Myocyte (in vitro differentiated cells): ENCODE measurements around the gene PLEKHG3. TPM values are rescaled to one million over a fixed set of nuclear protein-coding genes. Genes with fewer than 3 reads are reported as not detected.

ENCODE experiments used
- DNase-seq: peaks from one replicate; pipeline ENCODE4 v3.0.0-alpha.2; 2012; ENCODE audit warnings: low read depth
- total RNA-seq: library from RNA; depleted of rRNA; stranded (reverse); fragments of >200 nt; gene quantifications from 2 replicates; pipeline ENCODE4 v1.2.3, GENCODE V29; 2014

Gene PLEKHG3
- total RNA-seq, 1 donor from 2014 or later = 5.2 TPM

DNA sequence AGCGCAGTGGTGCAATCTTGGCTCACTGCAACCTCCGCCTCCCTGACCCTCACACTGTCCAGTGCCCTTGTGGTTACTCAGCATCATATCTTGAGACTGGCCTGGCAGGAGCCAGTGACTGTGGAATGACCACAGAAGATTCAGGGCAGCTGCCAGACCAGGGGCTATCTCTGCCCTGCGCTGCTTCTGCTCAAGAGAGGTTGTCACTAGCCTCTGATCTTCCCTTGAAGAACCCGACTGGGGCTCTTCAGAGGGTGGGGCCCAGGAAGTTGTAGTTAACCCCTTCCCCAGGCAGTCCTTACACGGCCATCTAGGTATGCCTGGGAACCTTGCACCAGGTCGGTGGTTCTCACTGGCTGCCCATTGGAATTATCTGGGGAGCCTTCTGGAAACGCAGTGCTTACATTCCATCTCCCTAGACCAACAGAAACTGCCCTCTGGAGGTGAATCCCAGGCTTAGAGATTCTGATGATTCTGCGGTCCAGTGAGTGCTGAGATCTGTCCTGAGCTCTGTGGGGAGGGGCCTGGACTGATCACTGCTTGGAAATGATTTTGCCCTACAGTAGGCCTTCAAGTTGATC is 41.4 kb downstream of the PLEKHG3 start:
- DNase-seq = peak; percentile 72

DNA sequence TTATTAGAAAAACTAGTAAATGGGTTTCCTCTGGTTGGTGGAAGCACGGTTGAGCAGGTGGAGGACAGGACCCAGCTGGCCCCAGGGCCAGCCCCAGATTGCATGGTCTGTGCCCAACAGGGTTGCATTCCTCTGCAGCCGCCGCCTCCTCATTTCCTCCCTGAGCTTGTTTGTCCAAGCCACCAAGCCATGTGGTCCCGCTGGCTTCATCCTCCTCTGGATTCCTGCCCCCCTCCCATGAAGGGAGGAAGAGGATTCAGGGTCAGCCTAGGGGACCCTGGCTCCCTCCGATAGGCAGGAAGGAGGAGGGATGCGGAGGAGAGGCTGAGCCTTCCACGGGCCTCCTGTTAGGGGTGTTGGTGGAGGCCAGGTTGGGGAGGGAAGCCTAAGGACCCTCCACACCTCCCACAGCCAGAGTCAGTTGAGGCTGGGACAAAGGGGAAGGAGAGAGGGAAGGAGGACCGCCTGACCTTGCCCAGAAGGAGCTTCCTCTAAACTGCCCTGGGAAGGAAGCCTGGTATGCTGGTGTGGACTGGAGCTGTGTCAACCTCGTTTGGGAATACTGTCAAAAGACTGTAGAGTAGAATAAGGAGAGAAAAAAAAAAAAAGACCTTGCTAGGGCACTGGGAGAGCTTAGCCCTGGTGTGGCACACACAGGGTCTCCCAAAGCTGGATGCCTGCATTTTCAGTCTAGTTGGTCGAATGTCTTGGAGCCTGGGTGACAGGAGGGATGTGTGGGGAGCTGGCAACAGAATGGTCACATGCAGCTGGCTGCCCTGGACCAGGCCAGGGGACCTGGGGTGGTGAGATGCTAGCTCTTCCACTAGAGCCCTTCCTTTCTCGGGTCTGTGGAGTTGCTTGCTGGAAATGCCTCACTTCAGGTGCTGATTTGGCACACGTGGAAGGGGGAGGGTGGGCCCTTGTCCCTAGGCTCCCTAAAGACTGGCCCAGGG is 42.4 kb downstream of the PLEKHG3 start:
- peak; percentile 19 for DNase-seq

DNA sequence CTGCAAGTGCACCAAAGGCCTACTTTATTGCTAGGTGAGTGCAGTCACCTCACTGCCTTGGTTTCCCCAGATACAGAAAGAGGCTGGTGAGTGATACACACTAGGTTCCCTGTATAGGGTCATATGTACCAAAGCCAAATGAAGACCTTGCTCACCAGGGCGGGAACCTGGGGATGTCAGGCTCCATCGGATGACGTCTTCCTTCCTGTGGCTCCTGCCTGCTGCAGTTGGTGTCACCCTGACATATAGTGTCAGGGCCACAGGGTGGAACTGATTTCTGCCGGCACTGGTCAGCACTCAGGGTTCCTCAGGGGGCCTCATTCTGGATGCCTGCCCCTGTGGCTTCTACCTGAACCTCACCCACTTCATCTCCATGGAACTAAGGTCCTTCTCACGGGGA is 43.1 kb downstream of the PLEKHG3 start:
- DNase-seq = no peak

DNA sequence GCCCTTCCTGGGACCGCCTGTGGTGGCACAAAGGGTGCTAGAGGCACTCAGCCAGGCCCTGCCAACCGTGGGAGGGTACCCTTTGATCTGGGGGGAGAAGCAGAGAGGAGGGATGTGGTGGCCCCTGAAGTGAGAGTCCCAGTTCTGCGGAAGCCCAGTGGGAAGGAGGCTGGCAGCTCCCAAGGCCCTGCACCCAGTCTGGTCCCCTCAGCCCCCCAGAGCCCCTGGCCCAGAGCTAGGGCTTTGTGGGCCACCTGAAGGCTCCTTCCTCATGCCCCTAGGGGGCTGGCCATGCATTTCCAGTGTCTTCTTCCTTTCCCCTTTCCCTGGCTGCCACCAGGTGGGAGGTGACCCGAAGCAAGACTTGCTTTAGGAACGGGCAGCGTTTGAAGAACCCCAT is 44.3 kb downstream of the PLEKHG3 start:
- no peak for DNase-seq

DNA sequence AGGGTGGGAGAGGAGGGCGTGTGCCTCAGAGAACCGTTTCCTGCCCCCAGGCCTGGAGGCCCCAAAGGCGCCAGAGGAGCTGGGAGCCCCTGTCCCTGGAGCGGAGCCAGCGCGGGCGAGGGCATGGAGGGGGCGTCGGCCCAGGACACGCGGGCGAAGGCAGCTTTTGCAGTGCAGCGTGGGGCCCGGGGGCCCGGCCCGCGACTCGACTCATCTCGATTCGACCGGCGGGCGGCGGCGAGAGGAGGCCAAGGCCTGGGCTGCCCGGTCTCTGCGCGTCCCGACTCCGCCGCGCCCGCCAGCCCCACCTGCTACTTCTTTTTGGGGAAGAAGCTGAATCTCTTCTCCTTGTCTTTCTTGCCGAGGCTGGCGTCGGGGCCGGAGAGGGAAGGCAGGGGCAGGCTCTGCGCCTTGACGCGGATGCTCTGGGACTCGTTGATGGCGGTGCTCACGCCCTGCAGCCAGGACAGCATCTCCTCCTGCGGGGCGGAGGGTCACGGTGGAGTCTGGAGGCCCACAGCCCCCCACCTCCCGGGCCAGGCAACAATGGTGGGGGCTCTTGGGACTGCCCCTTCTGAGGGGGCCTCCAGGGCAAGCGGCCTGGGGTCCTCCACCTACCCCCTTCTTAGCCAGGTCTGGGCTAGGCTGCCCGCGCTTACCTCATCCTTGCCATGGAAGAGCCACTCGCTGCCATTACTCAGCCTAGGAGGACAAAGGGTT is 44.9 kb downstream of the PLEKHG3 start:
- no peak for DNase-seq

DNA sequence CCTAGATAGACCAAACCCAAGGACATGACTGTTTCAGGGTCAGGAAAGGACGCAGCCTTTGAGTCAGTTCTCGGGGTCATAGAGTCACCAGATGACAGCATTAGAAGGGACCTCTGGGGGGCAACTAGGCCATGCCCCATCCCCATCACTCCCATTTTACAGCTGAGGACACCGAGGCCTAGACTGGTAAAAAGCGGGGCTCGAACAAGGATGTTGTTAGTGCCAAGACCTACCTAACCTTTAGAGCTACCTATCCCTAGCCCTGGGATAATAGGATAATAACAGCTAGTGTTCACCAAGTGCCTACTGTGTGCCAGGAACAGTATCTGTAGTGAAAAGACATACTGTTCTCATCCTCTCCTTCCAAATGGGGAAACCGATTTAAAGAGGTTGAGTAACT is 48.7 kb downstream of the PLEKHG3 start:
- DNase-seq = no peak

DNA sequence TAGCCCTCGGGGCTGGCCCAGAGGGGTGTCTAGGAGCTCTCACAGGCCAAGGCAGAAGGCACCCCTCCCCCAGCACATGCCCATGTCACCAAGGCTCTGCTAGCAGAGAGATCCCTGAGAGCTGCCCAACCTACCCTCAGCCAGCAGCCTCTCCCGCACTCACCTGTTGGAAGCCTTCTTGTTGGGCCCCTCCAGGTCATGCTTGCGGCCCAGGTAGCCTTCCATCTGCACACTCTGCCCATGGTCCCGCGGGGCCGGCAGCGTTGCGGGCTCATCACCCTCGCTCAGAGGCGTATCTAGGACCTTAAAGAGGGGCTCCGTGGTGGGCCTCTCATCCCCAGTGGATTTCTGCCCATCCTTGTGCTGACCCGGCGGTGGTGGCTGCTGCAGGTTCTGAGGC is 49.1 kb downstream of the PLEKHG3 start:
- DNase-seq = no peak

DNA sequence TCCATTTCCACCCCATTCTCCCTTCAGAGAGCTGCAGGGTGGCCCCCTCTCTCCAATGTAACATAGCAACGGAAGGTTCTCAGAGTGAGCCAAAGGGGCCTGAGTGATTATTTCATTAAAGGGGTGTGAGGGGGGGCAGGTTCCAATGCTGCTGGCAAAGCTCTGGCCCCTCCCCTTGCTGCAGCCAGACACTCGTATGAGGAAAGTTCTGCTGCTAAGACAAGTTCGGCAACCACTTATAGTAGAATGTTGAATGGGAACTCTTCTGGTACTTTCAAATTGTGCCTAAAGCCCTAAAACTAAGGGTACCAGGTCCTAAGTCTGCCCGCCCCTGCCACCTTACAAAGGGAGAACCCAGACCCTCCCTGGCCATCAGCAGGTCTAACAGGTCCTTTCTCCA is 49.8 kb downstream of the PLEKHG3 start:
- DNase-seq = no peak

DNA sequence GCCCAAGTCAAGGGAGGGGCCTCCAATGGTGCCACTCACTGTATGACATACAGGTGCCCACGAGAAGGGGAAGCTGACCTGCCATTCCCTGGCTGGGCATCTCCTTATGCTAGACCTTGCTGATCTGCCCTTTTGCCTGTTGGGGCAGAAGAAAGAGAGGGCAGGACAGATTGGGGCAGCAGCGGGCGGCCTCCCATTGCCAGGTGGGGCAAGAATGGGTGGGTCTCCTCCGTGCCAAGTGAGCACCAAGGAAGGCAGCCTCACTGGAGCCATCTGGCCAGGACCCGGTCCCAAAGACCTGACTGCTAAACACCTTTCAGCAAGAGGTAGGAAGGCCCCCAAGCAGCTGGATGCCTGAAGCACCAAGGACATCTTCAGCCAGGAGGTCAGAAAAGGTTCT is 50.5 kb downstream of the PLEKHG3 start:
- DNase-seq = no peak

DNA sequence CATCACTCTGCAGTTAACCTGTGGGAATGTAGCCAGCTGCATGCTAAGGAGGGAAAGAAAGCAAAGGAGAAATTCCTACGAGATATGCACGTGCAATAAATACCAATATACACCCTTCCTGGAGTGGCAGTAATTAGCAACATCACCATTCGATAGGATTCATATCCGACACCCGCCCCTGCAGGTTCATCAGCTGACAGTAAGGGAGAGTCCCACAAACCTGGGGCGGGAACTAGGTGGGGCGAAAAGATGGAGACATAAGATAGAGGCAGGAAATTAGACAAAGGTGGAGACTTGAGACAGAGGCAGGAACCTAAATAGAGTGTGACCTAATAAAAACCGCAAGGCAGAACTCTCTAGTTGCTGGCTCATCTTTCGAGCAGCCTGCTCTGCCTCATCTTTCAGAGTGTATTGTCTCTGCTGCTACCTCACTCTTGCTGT is 51.6 kb downstream of the PLEKHG3 start:
- peak; percentile 56 for DNase-seq

DNA sequence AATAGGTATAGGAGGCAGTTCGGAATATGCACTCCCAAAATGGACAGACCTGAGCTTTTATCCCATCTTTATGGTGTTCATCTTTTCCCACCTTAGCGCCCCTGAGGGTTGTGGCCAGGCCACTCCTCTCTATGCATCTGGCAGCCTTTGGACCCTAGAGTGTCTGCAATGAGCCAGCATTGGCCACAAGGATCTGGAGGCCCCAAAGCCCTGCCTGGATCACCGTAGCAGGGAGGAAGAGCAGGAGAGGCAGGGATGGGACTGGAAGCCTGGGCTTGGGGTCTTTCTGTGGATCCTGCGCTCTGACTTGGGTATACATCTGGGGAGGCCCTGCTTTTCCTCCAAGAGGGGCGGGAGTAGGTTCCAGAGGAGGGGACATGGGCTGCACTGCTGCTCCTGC is 52.5 kb downstream of the PLEKHG3 start:
- DNase-seq = no peak

DNA sequence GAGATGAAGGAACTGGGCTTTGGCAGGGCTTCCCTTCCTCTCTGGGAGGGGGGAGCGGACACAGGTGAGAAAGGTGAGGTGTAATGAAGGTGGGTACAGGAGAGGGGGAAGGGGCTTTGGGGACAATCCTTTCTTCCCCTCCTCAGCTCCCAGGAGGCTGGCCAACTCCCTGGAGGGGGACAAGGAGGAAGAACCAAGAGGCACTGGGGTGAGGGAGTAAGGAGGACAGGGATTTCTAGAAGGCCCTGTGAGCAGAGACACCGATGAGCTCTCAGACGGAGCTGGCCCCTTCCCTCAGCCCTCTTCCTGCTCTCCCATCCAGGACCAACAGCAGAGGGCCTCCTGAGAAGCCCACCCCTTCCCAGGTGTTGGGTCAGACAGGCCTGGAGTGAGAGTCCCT is 53.4 kb downstream of the PLEKHG3 start:
- no peak for DNase-seq

DNA sequence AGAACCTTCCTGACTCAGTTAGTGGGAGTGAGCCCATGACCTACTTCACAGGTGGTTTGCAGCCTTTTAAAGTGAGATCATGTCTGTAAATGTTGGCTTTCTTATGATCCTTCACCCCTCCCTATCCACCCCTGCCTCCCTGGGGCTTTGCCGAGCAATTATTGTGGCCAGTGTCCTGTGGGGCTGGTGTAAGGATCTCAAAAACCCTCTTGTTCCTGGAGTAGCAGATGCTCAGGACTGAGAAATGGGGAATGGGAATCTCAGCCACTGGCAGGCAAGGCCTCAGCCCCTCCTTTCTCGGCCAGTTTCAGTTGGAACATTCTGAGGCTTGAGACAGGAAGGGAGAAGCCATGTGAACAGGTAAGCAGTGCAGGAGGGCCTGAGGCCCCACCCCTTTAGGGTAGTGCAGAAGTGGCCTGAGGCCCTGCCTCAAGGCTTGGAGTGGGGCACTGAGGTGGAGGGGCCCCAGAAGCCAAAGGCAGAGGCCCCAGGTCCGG is 53.8 kb downstream of the PLEKHG3 start:
- DNase-seq = peak; percentile 19

DNA sequence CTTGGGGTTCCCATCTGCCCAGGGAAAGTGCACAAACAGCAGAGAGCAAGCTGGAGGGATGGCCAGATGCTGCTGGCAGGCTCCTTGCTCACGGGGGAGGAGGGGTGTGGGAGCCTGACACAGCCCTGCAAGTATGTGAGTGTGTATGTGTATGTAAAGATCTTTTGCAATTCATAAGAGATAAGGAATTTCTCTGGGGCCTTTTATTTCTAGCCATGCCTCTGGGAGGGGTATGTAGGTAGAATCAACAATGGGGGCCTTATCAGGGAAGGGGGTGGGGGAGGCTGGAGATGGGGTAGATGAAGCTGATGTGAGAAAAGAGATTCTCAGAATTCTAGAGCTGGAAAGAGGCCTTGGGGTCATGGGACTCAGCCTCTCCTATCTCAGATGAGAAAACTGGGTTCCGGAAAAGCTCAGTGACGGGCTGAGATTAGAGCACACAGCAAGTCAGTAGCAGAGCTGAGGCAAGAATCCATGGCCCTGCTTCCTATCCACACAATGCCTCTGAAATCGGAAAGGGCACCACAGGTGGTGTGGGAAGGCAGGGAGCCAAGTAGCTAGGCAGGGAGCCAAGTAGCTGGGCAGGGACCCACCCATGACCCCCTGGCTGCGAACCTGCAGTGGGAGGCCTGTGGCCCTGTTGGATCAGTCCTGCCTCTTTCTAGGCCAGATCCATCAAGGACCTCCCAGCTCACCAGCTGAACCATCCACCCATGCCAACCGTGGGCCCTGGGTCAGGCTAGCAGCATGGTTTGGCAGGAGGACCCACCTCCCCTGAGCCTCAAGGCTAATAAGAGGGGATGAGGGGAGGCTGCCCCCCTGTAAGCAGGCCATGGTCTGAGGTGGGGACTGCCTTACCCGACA is 54.7 kb downstream of the PLEKHG3 start:
- DNase-seq = peak; percentile 35

DNA sequence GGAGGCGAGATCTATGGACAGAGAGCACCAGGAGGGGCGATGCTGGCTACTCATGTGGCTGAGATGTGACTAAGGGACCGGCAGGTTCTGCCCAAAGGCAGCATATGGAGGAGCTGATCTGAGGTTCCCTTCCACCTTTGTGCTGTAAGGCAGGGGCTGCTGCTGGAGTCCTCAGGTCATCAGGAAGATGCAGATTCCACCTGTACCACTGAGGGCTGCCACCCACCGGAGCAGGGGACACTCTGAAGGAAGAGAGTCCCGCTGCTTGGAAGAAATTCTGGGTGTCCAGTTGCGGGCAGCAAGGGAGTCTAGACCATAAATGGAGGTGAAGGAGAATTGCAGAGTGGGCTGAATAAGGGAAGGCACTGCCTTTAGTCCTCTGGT is 55.3 kb downstream of the PLEKHG3 start:
- DNase-seq = no peak

DNA sequence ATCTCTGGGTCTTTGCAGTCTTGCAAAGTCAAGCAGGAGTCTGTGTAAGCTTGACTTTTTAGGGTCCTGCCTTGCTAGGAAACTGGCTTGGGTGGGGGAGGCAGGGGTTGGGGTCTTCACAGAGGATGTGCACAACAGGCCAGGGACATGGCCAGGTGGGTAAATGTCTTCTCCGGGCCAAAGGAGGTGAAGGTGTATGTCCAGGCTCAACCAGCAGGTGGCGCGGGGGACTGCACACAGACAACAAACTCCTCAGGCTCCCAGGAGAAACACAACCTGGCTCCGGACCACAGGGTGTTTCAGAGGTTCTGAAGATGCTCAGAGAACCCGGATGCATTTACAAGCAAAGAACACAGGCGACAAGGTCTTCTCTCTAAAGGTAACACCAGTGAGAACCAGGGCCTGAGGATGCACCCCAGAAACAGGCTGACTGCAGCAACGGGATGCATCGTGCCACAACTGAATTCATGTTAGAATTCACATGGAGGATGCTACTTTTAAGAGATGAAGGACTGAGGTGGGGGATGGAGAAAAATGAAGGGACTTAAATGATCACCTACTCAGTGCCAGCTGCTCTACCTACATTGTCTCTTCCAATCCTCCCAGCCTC is 56.0 kb downstream of the PLEKHG3 start:
- peak; percentile 23 for DNase-seq

DNA sequence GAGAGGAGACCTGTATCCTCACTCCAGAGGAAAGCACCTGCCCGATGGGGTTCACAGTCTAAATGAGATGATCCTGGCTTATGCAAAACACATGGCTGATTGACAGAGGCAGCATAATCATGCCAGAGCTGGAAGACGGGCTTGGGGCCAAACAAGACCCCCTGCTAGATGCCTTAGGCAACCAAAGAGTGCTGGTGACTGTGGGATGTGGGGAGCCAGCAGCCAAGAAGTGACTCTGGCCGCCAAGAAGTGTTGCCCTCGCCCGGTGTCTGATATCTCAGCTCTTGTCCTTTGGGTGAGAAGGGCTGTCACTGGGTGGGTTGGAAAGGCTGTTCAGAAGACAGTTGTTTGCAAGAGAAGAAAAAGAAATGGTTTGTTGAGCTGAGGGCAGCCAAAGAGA is 56.7 kb downstream of the PLEKHG3 start:
- no peak for DNase-seq

DNA sequence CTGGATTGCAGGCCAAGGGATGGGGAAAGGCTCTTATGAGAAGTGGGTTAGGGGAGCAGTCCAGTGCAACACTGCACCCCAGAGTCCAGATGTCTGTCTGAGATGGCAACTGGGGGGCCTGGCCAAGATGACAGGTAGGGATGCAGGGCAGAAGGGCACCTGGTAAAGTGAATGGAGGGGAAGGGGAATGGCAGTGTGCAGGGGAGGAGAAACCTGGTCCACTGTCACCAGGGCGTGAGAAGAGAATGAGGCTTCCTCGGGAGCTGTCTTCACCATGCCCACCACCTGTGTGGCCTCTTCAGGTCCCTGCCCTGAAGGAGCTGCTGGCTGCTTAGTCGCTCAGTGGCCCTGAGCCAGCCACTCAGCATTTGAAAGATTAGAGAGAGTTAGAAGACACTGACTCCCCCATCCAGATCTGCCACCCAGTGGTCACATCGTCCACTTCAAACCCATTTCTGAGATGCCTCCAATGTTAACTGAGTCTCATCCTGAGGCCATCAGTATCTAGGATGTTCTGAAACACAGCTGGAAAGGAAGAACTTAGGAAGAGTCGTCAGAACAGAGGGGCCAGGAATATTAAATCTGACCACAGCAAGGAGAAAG is 57.3 kb downstream of the PLEKHG3 start:
- no peak for DNase-seq

DNA sequence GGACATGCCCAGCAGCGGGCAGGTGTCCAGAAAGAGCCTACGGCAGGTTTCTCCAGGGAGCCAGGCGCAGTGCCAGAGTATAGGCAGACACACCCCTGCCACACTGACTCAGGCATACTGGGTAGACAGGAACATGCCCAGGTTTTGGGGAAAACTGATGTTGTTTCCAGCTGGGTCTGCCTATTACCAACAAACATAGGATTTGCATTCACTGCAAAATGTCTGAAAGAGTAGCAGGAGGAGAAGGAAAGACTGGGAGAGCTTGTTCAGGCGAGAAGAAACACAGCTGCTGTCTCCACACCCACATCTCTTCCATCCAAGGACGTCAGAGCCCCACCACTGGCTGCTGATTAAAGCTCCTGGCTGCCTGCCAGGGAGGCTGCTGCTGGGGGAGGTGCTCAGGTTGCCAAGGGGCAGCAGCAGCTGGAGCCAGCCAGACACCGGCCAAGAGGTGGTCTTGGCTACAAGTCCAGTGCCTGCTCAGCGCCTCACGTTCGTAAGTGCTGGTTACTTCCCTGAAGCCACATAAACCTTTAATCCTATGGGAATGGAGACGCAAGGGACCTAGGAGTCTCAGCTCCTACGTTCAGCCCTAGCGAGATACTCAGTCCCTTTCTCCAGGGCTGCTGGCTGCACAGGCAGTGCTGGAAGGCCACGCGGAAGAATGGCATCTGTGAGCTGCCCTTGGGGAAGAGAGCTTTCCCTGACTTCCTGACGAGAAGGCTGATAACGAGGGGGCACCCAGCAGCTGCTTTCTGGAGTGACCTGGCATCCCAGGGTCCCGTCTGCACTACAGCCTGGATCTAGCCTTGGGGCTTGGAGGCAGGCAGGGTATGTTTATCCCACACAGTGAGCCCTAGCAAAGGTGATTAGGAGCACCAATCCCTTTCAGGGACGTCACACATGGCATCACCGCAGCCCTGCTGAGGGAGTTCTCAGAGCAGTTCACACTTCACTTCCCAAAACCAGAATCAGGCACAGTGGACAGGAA is 58.1 kb downstream of the PLEKHG3 start:
- peak; percentile 92 for DNase-seq
